NCI-H345 treated with DMSO at 0.1 percent for 48 hours (cell line): ENCODE results near the gene PPP1R18.
"Not testable (repeated sequence)": the region's sequence is repeated elsewhere in the genome, so short reads cannot be mapped to it uniquely, and the experiment has no call there.

Experiments
- DNase-seq: peaks from one replicate; lab custom pipeline; 2025; ENCODE audit not compliant: unreplicated experiment; lab: John Stamatoyannopoulos, UW

The PPP1R18 gene, protein sequence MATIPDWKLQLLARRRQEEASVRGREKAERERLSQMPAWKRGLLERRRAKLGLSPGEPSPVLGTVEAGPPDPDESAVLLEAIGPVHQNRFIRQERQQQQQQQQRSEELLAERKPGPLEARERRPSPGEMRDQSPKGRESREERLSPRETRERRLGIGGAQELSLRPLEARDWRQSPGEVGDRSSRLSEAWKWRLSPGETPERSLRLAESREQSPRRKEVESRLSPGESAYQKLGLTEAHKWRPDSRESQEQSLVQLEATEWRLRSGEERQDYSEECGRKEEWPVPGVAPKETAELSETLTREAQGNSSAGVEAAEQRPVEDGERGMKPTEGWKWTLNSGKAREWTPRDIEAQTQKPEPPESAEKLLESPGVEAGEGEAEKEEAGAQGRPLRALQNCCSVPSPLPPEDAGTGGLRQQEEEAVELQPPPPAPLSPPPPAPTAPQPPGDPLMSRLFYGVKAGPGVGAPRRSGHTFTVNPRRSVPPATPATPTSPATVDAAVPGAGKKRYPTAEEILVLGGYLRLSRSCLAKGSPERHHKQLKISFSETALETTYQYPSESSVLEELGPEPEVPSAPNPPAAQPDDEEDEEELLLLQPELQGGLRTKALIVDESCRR

DNA sequence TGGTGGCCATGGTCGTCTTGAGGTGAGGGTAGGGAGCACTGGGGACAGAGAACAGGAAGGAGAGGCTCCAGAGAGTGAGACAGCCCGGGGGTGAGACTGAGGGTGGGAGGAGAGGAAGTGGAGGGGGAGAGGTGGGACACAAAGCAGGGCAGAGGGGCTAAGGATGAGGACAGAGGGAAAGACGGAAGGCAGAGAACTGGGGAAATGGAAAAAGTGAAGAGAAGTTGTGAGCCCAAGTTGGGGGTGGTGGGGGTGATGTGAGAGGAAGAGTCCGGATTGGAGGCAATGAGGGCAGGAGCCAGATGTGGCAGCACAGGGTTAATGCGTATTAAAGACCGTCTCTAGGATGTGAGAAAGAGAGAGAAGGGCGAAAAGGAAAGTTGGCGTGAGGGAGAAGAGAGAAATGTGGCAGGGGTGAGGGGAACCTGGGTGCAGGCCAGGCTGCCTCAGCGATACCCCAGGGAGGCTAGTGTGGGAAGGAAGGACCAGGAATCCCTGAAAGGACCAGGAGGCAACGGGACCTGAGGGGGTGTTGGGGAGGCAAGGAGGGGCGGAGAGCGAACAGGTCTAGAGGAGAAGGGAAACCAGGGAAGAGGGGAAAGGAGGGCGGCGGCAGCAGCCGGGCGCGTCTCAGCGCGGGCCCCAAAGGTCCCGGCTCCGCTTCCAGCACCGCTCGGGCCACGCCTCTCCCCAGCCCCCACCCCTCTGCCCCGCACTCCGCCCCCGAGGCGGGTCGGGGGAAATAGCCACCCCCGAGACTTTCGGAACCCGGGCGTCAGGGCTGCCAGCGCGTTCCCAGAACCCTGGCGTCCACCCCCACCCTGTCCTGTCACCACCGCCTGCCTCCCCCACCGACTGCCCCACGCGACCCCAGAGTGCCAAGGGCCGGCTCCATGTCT is at the start of gene PPP1R18:
TSS of gene PPP1R18 (minus strand) at position 637 of the 899 bp plus-strand sequence. CDS start at position 10, 627 bp downstream.
- no peak for DNase-seq

DNA sequence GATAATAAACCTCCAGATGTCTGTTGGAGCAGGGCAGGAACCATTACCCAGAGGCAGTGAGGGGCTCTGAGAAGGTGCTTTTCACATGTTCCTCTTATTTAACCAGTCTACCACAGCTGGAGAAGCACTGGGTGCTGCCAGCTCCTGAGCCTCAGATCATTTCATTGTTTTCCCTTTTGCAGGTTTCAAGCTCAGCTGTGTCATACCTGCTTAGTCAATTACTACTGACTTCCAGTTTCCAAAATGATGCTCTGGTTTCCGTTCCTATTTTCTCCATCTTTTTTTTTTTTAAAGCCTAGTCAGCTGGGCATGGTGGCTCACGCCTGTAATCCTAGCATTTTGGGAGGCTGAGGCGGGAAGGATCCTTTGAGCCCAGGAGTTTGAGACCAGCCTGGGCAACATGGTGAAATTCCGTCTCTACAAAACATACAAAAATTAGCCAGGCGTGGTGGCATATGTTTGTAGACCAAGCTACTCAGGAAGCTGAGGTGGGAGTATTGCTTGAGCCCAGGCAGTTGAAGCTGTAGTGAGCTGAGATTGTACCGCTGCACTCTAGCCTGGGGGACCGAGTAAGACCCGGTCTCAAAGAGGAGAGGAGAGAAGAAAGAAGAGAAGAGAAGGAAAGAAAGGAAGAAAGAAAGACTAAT is 49.3 kb upstream of the PPP1R18 start:
- DNase-seq = no peak

DNA sequence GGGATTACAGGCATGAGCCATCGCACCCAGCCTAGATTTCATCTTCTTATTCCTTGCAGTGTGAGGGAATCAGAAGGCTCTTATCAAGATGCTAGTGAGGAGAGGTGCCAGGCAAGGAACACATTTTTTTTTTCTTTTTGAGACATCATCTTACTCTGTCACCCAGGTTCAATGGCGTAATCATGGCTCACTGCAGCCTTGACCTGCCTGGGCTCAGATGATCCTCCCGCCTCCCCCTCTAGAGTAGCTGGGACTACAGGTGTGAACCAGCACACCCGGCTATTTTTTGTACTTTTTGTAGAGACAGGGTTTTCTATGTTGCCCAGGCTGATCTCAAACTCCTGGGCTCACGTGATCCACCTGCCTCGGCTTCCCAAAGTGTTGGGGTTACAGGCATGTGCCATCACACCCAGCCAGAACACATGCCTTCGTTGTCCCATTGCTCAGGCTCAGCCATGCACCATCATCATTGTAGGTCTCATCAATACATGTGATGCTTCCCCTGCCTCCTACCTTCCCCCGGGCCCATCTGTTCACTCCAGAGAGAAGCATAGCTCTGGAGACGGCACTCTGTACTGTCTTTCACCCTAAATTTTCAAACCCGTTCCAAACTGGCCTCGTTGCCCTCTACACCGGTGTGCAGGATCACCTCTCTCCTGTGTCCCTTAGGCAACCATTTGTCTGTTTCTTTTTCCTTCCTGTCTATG is 45.9 kb upstream of the PPP1R18 start:
- no peak for DNase-seq

DNA sequence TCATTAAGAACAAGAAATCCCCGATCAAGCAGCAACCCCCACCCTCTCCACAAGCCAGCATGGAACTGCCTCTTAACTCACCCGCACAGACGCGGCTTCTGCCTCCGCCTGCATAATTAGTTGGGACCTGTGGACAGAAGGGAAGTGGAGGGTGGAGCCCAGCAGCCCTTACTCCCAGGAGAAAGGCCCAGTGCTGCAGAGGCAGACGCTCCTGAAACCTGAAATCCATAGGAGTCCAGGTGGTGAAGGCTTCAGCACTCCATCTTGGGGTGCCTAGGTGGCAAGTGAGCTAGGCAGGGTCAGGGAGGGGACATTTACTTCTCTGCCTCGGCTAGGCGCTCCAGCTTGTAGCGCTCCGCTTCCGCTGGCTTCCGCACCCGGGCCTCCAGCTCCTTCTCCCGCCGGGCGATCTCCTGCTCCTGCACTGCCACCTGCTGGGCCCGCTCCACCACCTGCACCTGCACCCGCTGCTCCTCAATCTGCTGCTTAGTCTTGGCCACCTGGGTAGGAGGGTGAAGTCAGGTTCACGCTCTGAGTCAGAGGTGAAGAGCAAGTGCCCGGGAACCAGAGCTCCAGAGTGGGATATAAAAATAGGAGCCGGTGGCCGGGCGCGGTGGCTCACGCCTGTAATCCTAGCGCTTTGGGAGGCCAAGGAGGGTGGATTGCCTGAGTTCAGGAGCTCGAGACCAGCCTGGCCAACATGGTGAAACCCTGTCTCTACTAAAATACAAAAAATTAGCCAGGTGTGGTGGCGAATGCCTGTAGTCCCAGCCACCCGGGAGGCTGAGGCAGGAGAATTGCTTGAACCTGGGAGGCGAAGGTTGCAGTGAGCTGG is 44.4 kb upstream of the PPP1R18 start:
- DNase-seq = peak; percentile 43

DNA sequence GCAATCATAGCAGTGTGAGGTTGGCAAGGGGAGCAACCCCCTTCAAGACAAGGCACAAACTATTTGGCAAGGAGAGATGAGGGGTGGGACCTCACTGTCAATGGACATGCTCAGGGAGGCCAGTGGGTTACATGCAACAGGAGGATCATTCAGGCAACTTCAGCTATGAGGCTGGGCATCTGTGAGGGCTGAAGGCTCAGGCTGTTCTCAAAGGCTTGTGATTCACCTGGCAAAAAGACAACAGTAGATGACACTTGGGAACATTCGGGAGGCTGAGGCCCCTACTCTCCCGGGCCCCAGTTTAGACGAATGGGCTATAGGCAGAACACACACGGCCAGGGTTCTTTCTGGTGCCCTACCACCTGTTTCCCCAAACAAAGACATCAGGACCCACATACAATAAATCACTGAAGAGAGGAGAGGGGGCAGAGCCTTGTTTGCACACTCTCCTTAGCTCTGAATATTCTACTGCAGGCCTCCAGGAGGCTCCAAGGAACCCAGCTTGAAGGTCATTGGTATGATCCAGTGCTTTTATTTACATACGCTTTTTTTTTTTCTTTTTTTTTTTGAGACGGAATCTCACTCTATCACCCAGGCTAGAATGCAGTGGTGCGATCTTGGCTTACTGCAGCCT is 41.6 kb upstream of the PPP1R18 start:
- DNase-seq = no peak

DNA sequence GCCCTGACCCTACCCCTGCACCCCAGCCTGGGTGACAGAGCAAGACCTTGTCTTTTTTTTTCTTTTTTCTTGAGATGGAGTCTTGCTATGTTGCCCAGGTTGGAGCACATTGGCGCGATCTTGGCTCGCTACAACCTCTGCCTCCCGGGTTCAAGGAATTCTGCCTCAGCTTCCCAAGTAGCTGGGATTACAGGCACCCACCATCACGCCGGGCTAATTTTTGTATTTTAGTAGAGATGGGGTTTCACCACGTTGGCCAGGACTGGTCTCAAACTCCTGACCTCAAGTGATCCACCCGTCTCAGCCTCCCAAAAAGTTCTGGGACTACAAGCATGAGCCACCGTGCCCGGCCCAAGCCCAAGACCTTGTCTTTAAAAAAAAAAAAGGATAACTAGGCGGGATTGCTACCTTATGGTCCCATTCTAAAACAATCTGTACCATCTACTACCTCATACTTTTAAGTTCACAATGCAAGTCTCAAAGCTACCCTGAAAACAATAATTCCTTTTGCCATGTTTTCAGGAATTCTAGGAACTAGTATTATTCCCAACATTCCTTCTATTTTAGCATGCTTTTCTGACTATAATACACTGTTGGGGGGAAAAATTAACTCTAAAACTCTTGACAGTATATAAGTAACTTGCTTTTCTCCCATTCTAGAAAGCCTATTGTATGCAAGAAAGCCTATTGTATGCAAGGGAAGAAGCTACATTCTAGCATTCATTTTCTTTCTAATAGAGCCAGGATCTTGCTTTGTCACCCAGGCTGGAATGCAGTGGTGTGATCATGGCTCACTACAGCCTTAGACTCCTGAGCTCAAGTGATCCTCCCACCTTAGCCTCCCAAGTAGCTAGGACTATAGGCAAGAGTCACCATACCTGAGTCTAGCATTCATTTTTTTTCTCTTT is 40.3 kb upstream of the PPP1R18 start:
- DNase-seq = no peak

DNA sequence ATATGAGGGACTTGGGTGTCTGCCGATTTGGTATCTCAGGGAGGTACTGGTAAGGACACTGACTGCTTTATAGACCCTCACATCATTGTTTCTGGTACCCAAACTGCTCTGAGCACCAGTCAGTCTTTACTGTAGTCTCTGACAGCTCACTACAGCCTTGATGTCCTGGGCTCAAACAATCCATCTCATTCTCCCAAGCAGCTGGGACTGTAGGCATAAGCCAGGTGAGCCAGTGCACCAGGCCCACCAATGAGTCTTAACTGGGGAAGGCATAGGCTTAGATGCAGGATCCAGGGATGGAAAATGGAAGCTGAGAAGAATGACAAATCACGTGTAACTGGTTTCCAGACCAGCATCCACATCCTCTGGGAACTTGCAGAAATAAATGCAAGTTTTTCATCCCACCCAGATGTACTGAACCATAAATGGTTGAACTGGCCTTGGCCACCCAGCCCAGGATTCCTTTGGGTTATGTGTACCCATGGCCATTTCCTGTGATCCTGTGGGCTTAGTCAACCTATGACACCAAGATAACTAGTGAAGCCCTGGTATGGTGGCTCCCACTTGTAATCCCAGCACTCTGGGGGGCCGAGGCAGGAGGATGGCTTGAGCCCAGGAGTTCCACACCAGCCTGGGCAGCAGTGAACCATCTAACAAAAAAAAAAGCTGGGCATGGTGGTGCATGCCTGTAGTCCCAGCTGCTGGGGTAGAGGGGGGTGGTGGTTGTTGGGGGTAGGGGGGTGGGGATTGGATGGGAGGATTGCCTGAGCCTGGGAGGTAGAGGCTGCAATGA is 39.5 kb upstream of the PPP1R18 start:
- no peak for DNase-seq

DNA sequence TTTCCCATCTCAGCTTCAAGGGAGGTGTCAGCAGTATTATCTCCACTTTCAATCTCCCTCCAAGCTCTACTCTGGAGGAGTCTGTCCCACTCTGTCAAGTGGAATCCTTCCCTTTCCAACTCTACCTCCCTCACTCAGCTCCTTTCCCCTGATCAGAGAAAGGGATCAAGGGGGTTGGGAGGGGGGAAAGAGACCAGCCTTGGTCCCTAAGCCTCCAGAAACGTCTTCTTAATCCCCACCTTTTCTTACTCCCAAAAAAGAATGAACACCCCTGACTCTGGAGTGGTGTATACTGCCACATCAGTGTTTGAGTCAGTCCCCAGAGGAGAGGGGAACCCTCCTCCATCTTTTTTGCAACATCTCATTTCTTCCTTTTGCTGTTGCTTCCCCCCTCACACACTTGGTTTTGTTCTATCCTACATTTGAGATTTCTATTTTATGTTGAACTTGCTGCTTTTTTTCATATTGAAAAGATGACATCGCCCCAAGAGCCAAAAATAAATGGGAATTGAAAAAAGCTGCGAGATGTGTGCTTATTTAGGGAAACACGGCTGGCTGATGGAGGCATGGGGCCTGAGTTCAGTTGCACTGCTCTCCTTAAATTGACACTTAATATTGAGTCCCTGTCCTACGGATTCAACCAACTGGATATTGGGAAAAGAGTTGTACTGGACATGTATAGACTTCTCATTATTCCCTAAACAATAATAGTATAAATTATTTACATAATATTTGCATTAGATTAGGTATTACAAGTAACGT is 38.6 kb upstream of the PPP1R18 start:
- no peak for DNase-seq

DNA sequence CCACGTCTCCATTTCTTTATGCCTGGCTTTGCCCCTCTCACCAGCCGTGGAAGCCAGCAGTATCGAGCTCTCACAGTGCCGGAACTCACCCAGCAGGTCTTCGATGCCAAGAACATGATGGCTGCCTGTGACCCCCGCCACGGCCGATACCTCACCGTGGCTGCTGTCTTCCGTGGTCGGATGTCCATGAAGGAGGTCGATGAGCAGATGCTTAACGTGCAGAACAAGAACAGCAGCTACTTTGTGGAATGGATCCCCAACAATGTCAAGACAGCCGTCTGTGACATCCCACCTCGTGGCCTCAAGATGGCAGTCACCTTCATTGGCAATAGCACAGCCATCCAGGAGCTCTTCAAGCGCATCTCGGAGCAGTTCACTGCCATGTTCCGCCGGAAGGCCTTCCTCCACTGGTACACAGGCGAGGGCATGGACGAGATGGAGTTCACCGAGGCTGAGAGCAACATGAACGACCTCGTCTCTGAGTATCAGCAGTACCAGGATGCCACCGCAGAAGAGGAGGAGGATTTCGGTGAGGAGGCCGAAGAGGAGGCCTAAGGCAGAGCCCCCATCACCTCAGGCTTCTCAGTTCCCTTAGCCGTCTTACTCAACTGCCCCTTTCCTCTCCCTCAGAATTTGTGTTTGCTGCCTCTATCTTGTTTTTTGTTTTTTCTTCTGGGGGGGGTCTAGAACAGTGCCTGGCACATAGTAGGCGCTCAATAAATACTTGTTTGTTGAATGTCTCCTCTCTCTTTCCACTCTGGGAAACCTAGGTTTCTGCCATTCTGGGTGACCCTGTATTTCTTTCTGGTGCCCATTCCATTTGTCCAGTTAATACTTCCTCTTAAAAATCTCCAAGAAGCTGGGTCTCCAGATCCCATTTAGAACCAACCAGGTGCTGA is 37.6 kb upstream of the PPP1R18 start:
- DNase-seq = not testable (repeated sequence)

DNA sequence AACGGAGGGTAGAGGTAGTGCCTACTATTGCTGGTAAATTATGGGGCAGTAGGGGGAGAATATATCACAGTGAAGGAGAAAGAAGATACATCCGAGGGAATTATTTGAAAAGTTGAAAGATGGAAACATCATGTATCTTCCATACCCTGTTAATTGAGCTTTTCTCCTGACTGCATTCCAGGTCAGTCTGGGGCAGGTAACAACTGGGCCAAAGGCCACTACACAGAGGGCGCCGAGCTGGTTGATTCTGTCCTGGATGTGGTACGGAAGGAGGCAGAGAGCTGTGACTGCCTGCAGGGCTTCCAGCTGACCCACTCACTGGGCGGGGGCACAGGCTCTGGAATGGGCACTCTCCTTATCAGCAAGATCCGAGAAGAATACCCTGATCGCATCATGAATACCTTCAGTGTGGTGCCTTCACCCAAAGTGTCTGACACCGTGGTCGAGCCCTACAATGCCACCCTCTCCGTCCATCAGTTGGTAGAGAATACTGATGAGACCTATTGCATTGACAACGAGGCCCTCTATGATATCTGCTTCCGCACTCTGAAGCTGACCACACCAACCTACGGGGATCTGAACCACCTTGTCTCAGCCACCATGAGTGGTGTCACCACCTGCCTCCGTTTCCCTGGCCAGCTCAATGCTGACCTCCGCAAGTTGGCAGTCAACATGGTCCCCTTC is 36.9 kb upstream of the PPP1R18 start:
- DNase-seq = not testable (repeated sequence)

DNA sequence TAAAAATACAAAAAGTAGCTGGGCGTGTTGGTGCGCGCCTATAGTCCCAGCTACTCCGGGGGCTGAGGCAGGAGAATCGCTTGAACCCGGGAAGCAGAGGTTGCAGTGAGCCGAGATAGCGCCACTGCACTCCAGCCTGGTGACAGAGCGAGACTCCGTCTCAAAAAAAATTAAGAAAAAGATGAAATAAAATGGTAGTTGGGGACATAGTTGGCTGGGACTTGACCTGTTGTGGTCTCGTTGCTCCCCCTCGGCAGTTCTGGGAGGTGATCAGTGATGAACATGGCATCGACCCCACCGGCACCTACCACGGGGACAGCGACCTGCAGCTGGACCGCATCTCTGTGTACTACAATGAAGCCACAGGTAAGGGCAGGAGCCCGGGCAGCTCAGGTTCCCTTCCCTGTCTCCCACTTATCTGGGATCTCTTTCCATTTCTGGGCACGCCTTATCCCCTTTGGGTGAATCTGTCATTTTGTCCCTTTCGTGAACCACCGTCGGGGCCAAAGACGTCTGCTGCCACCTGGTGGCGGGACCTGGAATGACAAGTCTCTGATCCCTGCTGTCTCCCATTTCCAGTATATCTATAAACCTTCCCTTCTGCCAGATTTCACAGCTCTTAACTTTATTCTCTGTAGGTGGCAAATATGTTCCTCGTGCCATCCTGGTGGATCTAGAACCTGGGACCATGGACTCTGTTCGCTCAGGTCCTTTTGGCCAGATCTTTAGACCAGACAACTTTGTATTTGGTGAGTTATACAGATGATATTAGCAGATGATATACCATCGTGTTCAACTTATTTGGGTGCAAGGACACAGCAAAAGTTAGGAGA is 36.1 kb upstream of the PPP1R18 start:
- peak; percentile 45 for DNase-seq

DNA sequence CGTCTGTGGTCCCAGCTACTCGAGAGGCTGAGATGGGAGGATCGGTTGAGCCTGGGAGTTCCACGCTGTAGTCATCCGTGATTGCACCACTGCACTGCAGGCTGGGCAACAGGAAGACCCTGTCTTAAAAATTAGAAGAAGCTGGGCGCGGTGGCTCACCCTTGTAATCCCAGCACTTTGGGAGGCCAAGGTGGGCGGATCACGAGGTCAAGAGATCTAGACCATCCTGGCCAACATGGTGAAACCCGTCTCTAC is 35.5 kb upstream of the PPP1R18 start:
- DNase-seq = not testable (repeated sequence)

DNA sequence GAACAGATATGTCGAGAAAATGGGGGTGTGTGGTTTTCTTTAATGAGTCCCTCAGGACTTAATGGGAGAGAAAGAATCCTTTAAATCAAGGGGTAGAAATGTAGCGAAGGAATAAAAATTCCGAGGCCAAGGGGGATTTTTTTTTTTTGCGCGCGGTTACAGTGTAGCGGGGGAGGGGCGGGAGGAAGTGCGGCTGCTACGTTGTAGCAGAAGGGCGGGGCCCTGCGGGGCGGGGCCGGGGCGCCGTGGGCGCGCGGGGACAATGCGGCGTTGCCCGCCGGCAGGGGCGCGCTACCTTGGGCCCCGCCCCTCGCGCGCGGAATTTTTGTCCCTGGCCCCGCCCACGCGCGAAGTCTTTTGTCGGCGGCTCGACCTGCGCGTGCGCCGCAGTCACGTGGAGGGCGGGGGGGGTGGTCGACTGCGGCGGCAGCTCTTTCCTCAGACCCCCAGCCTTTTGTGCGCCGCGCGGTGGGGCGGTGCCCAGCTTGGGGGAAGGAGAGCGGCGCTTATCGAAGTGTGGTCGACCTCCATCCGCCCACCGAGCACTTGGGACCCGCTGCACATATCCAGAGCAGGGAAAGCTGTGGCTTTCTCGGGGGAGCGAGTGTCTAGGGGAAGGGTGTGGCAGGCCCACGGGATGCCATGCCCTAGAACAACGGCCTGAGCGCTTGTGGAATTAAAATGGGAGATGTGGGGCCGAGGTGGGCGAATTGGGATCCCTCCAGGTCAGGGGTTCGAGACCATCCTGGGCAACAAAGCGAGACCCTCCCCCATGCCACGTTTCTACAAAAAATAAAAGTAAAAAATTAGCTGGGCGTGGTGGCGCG is 35.0 kb upstream of the PPP1R18 start:
- peak; percentile 89 for DNase-seq
